ENCODE results near the gene CNTNAP2.

DNA sequence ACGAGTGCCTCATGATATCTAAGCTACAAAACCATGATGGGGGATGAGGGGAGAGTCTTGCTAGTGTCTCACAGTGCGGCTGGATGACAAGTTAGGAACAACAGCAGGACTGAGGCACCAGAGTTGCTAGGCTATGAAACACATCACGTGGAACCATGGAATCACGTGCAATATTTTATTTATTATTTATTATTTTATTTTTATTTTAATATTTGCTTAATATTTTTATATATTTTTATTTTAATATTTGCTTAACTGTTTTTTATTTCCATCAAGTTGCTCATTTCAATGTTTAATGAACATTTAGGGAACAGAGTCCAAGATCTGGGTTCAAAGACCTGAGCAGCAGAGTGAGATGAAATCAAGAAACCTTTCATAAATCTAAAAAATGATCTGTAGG lies 614.6 kb downstream of the CNTNAP2 start:
- TF ChIP-seq TARDBP (IDR thresholded peaks at IDR 0.05) (no peak), FOXA1 (IDR thresholded peaks at IDR 0.05) (no peak), BHLHE40 (IDR thresholded peaks at IDR 0.05; ENCODE audit: borderline replicate concordance) (no peak), ELF4 (IDR thresholded peaks at IDR 0.05) (no peak), NFRKB (IDR thresholded peaks at IDR 0.05) (no peak), FOXK2 (IDR thresholded peaks at IDR 0.05) (no peak), LEF1 (IDR thresholded peaks at IDR 0.05; ENCODE audit: borderline replicate concordance) (no peak), SP1 (IDR thresholded peaks at IDR 0.05) (no peak)
